MM.1S (cell line): ENCODE results near the gene ADAMTS17.

Experiments used
- EZH2 ChIP-seq: fragments of 300-600 bp; sonication (generic); optimal IDR thresholded peaks from 2 replicates; pipeline ENCODE3; 2017; ENCODE audit warnings: low read depth, mild to moderate bottlenecking, antibody characterized with exemption, low read length, mixed read lengths
- TF ChIP-seq, protein P1 (sequence below): fragments of 300-600 bp; sonication (generic); IDR thresholded peaks from 2 replicates; pipeline ENCODE4 v1.5.1; 2016; ENCODE audit warnings: antibody characterized with exemption, low read length, mixed read lengths

DNA sequence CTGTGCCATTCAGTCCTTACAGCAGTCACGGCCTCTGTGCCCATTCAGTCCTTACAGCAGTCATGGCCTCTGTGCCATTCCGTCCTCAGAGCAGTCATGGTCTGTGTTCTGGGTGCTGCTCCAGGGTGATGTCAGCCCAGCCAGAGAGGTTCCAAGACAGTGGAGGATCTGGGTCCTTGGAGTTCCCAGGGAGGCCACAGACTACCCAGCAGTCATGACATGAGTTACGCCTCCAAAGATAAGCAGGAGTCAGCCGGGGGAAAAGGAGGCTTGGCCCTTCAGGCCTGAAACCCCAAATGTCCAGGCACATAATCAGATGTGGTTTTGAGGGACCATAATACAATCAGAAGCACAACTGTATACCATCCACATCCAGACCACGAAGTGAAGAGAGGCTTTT is 115.7 kb downstream of the ADAMTS17 start:
- TF ChIP-seq, protein P1, sequence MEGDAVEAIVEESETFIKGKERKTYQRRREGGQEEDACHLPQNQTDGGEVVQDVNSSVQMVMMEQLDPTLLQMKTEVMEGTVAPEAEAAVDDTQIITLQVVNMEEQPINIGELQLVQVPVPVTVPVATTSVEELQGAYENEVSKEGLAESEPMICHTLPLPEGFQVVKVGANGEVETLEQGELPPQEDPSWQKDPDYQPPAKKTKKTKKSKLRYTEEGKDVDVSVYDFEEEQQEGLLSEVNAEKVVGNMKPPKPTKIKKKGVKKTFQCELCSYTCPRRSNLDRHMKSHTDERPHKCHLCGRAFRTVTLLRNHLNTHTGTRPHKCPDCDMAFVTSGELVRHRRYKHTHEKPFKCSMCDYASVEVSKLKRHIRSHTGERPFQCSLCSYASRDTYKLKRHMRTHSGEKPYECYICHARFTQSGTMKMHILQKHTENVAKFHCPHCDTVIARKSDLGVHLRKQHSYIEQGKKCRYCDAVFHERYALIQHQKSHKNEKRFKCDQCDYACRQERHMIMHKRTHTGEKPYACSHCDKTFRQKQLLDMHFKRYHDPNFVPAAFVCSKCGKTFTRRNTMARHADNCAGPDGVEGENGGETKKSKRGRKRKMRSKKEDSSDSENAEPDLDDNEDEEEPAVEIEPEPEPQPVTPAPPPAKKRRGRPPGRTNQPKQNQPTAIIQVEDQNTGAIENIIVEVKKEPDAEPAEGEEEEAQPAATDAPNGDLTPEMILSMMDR, result no peak
- no peak for TF ChIP-seq EZH2
